ENCODE data around the gene PIP4K2B.
"Not testable (repeated sequence)": the region's sequence is repeated elsewhere in the genome, so short reads cannot be mapped to it uniquely, and the experiment has no call there.

PIP4K2B gene

GRCh38 chr17:38732376-38733281, 66.7 kb downstream of the PIP4K2B start:
- Histone ChIP-seq H3K9ac (ENCODE audit: low read depth, low read length) (no peak overlapping the region), H3K36me3 (ENCODE audit: insufficient read depth, low read depth, low read length) (peaks cover 44% of the 10 kb centered on the region), H3K4me3 (ENCODE audit: low read length) (no peak overlapping the region), H3K27ac (ENCODE audit: low read length) (no peak overlapping the region), H3K27me3 (ENCODE audit: insufficient read depth, low read length) (peaks cover 21% of the 10 kb centered on the region), H3K9me3 (ENCODE audit: insufficient read depth, low read depth, low read length) (no peaks in the 10 kb centered on the region), H3K4me1 (ENCODE audit: insufficient read depth, low read length) (no peaks in the 10 kb centered on the region)

- H3K27me3 ChIP-seq (ENCODE audit: insufficient read depth, low read length), result peaks cover 21% of the 10 kb centered on the region
- H3K9me3 ChIP-seq (ENCODE audit: insufficient read depth, low read depth, low read length), result no peaks in the 10 kb centered on the region
- H3K27ac ChIP-seq (ENCODE audit: low read length), result no peak overlapping the region
- 0 out of 2 replicates have a peak overlapping the region, but pooled peaks have one; percentile 85 for H3K4me3 ChIP-seq (ENCODE audit: low read length)
- H3K36me3 ChIP-seq (ENCODE audit: insufficient read depth, low read depth, low read length), result peaks cover 35% of the 10 kb centered on the region
- peak overlapping the region; percentile 77; the same call in 1 of the 2 replicates for H3K9ac ChIP-seq (ENCODE audit: low read depth, low read length)
- H3K4me1 ChIP-seq (ENCODE audit: insufficient read depth, low read length), result no peaks in the 10 kb centered on the region
Measured at GRCh38 chr17:38731526-38732294, 67.6 kb downstream of the PIP4K2B start.

- peak overlapping the region; percentile 85 for H3K4me3 ChIP-seq (ENCODE audit: low read length)
- no peak overlapping the region for H3K27ac ChIP-seq (ENCODE audit: low read length)
- H3K27me3 ChIP-seq (ENCODE audit: insufficient read depth, low read length), result peaks cover 21% of the 10 kb centered on the region
- peak overlapping the region; percentile 77; the same call in 1 of the 2 replicates for H3K9ac ChIP-seq (ENCODE audit: low read depth, low read length)
- peaks cover 29% of the 10 kb centered on the region for H3K36me3 ChIP-seq (ENCODE audit: insufficient read depth, low read depth, low read length)
- no peaks in the 10 kb centered on the region for H3K9me3 ChIP-seq (ENCODE audit: insufficient read depth, low read depth, low read length)
- H3K4me1 ChIP-seq (ENCODE audit: insufficient read depth, low read length), result no peaks in the 10 kb centered on the region
Measured at GRCh38 chr17:38730526-38731379, 68.6 kb downstream of the PIP4K2B start.

- Histone ChIP-seq H3K27ac (ENCODE audit: low read length) (no peak within 1 kb of the TSS), H3K9ac (ENCODE audit: low read depth, low read length) (peak within 1 kb of the TSS; percentile 77; the same call in 1 of the 2 replicates), H3K9me3 (ENCODE audit: insufficient read depth, low read depth, low read length) (no peaks in the 10 kb centered on the region), H3K36me3 (ENCODE audit: insufficient read depth, low read depth, low read length) (peaks cover 23% of the 10 kb centered on the region), H3K4me3 (ENCODE audit: low read length) (peak within 1 kb of the TSS; percentile 85), H3K4me1 (ENCODE audit: insufficient read depth, low read length) (no peaks in the 10 kb centered on the region), H3K27me3 (ENCODE audit: insufficient read depth, low read length) (peaks cover 21% of the 10 kb centered on the region)
Measured at GRCh38 chr17:38729886-38730525, 69.3 kb downstream of the PIP4K2B start, which contains the start of gene CISD3. CISD3 (plus strand) TSS chr17:38730341; CDS start chr17:38730359, 18 bp downstream.

GRCh38 chr17:38729368-38729885, 69.9 kb downstream of the PIP4K2B start:
- Histone ChIP-seq H3K4me3 (ENCODE audit: low read length) (peak overlapping the region; percentile 69), H3K27me3 (ENCODE audit: insufficient read depth, low read length) (peaks cover 21% of the 10 kb centered on the region), H3K9ac (ENCODE audit: low read depth, low read length) (peak overlapping the region; percentile 56; the same call in 1 of the 2 replicates), H3K27ac (ENCODE audit: low read length) (no peak overlapping the region), H3K36me3 (ENCODE audit: insufficient read depth, low read depth, low read length) (peaks cover 19% of the 10 kb centered on the region), H3K4me1 (ENCODE audit: insufficient read depth, low read length) (no peaks in the 10 kb centered on the region), H3K9me3 (ENCODE audit: insufficient read depth, low read depth, low read length) (no peaks in the 10 kb centered on the region)

GRCh38 chr17:38728290-38728831, 71.0 kb downstream of the PIP4K2B start:
- Histone ChIP-seq H3K4me1 (ENCODE audit: insufficient read depth, low read length) (no peaks in the 10 kb centered on the region), H3K27ac (ENCODE audit: low read length) (no peak overlapping the region), H3K9ac (ENCODE audit: low read depth, low read length) (no peak overlapping the region), H3K4me3 (ENCODE audit: low read length) (no peak overlapping the region), H3K36me3 (ENCODE audit: insufficient read depth, low read depth, low read length) (peaks cover 9% of the 10 kb centered on the region), H3K9me3 (ENCODE audit: insufficient read depth, low read depth, low read length) (no peaks in the 10 kb centered on the region), H3K27me3 (ENCODE audit: insufficient read depth, low read length) (peaks cover 21% of the 10 kb centered on the region)

- no peaks in the 10 kb centered on the region for H3K4me1 ChIP-seq (ENCODE audit: insufficient read depth, low read length)
- peaks cover 2% of the 10 kb centered on the region; the same call in 1 of the 2 replicates for H3K36me3 ChIP-seq (ENCODE audit: insufficient read depth, low read depth, low read length)
- H3K27ac ChIP-seq (ENCODE audit: low read length), result no peak overlapping the region
- H3K9ac ChIP-seq (ENCODE audit: low read depth, low read length), result no peak overlapping the region
- H3K4me3 ChIP-seq (ENCODE audit: low read length), result no peak overlapping the region
- peaks cover 21% of the 10 kb centered on the region for H3K27me3 ChIP-seq (ENCODE audit: insufficient read depth, low read length)
- H3K9me3 ChIP-seq (ENCODE audit: insufficient read depth, low read depth, low read length), result no peaks in the 10 kb centered on the region
Measured at GRCh38 chr17:38727736-38728135, 71.6 kb downstream of the PIP4K2B start.

- not testable (repeated sequence) for H3K4me1 ChIP-seq (ENCODE audit: insufficient read depth, low read length); H3K9me3 ChIP-seq (ENCODE audit: insufficient read depth, low read depth, low read length); H3K36me3 ChIP-seq (ENCODE audit: insufficient read depth, low read depth, low read length); H3K4me3 ChIP-seq (ENCODE audit: low read length); H3K27ac ChIP-seq (ENCODE audit: low read length); H3K9ac ChIP-seq (ENCODE audit: low read depth, low read length)
- peaks cover 26% of the 10 kb centered on the region for H3K27me3 ChIP-seq (ENCODE audit: insufficient read depth, low read length)
Measured at GRCh38 chr17:38726145-38726544, 73.2 kb downstream of the PIP4K2B start.

GRCh38 chr17:38725066-38725465, 74.3 kb downstream of the PIP4K2B start:
- Histone ChIP-seq H3K36me3 (ENCODE audit: insufficient read depth, low read depth, low read length) (no peaks in the 10 kb centered on the region), H3K4me3 (ENCODE audit: low read length) (no peak overlapping the region), H3K27me3 (ENCODE audit: insufficient read depth, low read length) (peaks cover 35% of the 10 kb centered on the region), H3K27ac (ENCODE audit: low read length) (no peak overlapping the region), H3K9ac (ENCODE audit: low read depth, low read length) (no peak overlapping the region), H3K9me3 (ENCODE audit: insufficient read depth, low read depth, low read length) (no peaks in the 10 kb centered on the region), H3K4me1 (ENCODE audit: insufficient read depth, low read length) (no peaks in the 10 kb centered on the region)

- H3K9me3 ChIP-seq (ENCODE audit: insufficient read depth, low read depth, low read length), result no peaks in the 10 kb centered on the region
- H3K36me3 ChIP-seq (ENCODE audit: insufficient read depth, low read depth, low read length), result no peaks in the 10 kb centered on the region
- no peak overlapping the region for H3K4me3 ChIP-seq (ENCODE audit: low read length)
- H3K27ac ChIP-seq (ENCODE audit: low read length), result no peak overlapping the region
- no peaks in the 10 kb centered on the region; the same call in 1 of the 2 replicates for H3K4me1 ChIP-seq (ENCODE audit: insufficient read depth, low read length)
- no peak overlapping the region for H3K9ac ChIP-seq (ENCODE audit: low read depth, low read length)
- H3K27me3 ChIP-seq (ENCODE audit: insufficient read depth, low read length), result peaks cover 33% of the 10 kb centered on the region
Measured at GRCh38 chr17:38724337-38724988, 74.9 kb downstream of the PIP4K2B start.

All from iPS-20b (cell line).